ENCODE measurements around the gene PITPNM2. TPM values are rescaled to one million over a fixed set of nuclear protein-coding genes. Genes with fewer than 3 reads are reported as not detected.

The PITPNM2 gene
- total and polyA plus RNA-seq, 2 experiments from 2014 or later = 3.6 to 6.3 TPM

DNA sequence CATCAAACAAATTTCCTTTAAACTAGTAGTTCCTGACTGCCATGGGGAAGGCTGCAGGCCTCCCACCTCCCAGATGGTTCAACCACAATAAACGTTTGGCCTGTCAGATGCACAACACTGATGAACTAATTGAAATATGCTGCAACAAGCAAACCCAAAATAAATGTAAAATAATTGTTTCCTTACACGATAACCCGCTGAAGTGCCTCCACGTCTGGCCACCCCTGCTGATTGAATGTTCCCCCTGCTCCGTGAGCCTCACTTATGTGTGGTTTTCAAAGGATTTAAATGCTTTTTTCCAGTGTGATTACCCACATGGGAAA, 8.4 kb downstream of the PITPNM2 start:
- TF ChIP-seq EZH2phosphoT487 (IDR thresholded peaks at IDR 0.05; ENCODE audit: low read depth, severe bottlenecking, unreplicated experiment) = no peak
- TF ChIP-seq, protein P1, sequence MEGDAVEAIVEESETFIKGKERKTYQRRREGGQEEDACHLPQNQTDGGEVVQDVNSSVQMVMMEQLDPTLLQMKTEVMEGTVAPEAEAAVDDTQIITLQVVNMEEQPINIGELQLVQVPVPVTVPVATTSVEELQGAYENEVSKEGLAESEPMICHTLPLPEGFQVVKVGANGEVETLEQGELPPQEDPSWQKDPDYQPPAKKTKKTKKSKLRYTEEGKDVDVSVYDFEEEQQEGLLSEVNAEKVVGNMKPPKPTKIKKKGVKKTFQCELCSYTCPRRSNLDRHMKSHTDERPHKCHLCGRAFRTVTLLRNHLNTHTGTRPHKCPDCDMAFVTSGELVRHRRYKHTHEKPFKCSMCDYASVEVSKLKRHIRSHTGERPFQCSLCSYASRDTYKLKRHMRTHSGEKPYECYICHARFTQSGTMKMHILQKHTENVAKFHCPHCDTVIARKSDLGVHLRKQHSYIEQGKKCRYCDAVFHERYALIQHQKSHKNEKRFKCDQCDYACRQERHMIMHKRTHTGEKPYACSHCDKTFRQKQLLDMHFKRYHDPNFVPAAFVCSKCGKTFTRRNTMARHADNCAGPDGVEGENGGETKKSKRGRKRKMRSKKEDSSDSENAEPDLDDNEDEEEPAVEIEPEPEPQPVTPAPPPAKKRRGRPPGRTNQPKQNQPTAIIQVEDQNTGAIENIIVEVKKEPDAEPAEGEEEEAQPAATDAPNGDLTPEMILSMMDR (IDR thresholded peaks at IDR 0.05; ENCODE audit: poor library complexity) = no peak
- no peak for TF ChIP-seq EZH2 (IDR thresholded peaks at IDR 0.05; ENCODE audit: borderline replicate concordance)
- H3K4me2 ChIP-seq = peak overlapping the region; percentile 65
- 70% methylated on average over 5 of the region's 5 CpGs for WGBS (ENCODE audit: low lambda C conversion rate, missing lambda C conversion rate)
- H3K27me3 ChIP-seq = no peaks in the 10 kb centered on the region
- no peaks in the 10 kb centered on the region for H3K36me3 ChIP-seq (replicated peaks; ENCODE audit: insufficient read depth, low read depth)
- peaks cover 56% of the 10 kb centered on the region for H3K79me2 ChIP-seq
- no peak overlapping the region for H2AFZ ChIP-seq
- H3K27ac ChIP-seq = peak overlapping the region; percentile 91
- no peaks in the 10 kb centered on the region for H4K20me1 ChIP-seq (ENCODE audit: insufficient read depth, poor library complexity, severe bottlenecking)
- H3K9me3 ChIP-seq (ENCODE audit: low read depth) = no peaks in the 10 kb centered on the region
- H3K4me1 ChIP-seq (ENCODE audit: insufficient read depth) = peaks cover 39% of the 10 kb centered on the region
- H3K4me3 ChIP-seq = no peak overlapping the region
- no peaks in the 10 kb centered on the region for H3K9me2 ChIP-seq (replicated peaks; ENCODE audit: insufficient read depth)
- no peak for DNase-seq (ENCODE audit: low spot score)

DNA sequence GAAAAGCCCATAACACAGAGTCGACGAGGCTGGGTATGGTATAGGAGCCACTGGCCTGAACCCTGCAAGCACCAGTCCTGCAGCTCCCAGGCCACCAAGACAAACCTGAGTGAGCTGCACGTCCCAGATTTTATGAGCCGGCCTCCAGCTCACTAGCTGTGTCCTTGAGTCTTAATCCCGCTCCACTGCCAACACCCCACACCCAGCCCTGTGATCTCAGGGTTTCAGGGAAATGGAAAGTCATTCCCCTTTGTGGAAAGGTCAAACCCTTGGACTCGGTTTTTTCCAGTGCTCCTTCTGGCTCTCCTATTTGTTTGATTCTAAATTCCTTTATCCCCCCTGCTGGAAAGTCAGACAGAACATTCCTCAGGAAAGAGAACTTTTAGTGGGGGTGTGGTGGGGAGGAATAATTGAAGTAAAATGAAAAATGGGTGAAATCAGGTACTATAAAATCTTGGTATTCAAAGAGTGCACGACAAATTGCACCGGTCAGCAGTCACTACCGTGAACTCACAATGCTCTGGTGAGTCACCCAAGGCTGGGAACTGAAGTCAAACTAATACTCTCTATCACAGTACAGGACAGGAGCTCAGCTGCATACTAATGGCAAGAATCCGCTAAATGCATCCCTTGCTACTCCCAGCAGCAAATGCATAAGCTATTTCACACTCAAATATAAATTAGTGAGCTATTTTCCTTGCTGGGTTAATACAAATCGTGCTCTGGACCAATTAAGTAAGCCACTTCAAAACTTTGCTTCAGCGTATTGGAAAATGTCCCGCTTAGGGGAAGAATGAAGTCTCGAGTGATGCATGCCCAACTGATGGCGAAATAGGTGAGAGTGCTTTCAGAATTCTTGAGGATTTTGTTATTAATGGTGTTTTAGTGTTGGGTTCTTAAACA, 9.0 kb downstream of the PITPNM2 start:
- peak overlapping the region; percentile 91 for H3K27ac ChIP-seq
- TF ChIP-seq EZH2 (IDR thresholded peaks at IDR 0.05; ENCODE audit: borderline replicate concordance) (no peak), EZH2phosphoT487 (IDR thresholded peaks at IDR 0.05; ENCODE audit: low read depth, severe bottlenecking, unreplicated experiment) (no peak)
- TF ChIP-seq, protein P1 (IDR thresholded peaks at IDR 0.05; ENCODE audit: poor library complexity) = no peak
- H3K79me2 ChIP-seq = peaks cover 53% of the 10 kb centered on the region
- no peaks in the 10 kb centered on the region for H3K9me2 ChIP-seq (replicated peaks; ENCODE audit: insufficient read depth)
- no peaks in the 10 kb centered on the region for H3K27me3 ChIP-seq
- H3K4me1 ChIP-seq (ENCODE audit: insufficient read depth) = peaks cover 39% of the 10 kb centered on the region
- no peak overlapping the region for H2AFZ ChIP-seq
- no peaks in the 10 kb centered on the region for H4K20me1 ChIP-seq (ENCODE audit: insufficient read depth, poor library complexity, severe bottlenecking)
- H3K4me3 ChIP-seq = no peak overlapping the region
- no peaks in the 10 kb centered on the region for H3K9me3 ChIP-seq (ENCODE audit: low read depth)
- 44% methylated on average over 15 of the region's 15 CpGs for WGBS (ENCODE audit: low lambda C conversion rate, missing lambda C conversion rate)
- DNase-seq (ENCODE audit: low spot score) = peak; percentile 83
- peak overlapping the region; percentile 65 for H3K4me2 ChIP-seq
- H3K36me3 ChIP-seq (replicated peaks; ENCODE audit: insufficient read depth, low read depth) = no peaks in the 10 kb centered on the region

DNA sequence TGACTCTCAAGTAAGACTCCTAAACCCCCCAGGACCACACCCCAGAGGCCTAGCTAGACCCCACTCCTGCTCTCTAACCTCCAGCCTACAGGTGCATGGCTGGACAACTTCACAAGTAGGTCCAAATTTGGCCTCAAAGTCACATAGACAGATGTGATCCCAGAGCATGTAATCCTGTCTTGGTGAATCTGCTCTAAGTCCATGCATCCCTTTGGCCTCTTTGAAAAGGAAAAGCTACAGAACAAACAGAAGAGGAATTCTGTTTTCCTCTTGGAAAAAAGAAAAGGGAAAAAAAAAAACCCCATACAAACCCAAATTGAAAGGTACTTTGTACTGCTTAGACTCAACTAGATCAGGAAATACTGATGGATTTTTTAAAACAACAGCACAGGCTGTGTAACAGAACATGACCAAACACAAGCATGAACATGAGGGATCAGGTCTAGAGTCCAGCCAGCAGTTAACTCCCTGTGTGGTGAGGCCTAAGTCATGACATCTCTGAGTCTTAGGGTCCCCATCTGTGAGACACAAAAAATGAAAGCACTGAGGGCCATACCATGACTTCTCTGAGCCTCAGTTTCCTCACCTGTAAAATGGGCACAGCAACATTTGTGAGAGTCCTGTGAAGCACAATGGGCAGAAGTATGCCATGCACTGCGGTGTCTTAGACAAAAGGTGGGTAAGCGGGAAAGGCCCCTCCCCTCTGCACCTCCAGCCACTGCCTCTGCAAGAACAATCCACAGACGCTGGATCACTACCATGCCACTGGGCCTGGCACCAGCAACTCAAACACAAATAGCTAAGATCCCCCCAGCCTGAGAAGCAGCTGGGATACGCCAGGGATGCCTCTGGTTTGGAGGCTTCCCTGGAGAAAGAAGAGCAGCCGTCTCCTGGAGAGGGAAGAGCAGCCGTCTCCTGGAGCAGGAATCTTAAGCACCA, 9.9 kb downstream of the PITPNM2 start:
- H3K79me2 ChIP-seq = peaks cover 49% of the 10 kb centered on the region
- H4K20me1 ChIP-seq (ENCODE audit: insufficient read depth, poor library complexity, severe bottlenecking) = no peaks in the 10 kb centered on the region
- no peaks in the 10 kb centered on the region for H3K27me3 ChIP-seq
- no peaks in the 10 kb centered on the region for H3K36me3 ChIP-seq (replicated peaks; ENCODE audit: insufficient read depth, low read depth)
- H2AFZ ChIP-seq = no peak overlapping the region
- H3K4me1 ChIP-seq (ENCODE audit: insufficient read depth) = peaks cover 39% of the 10 kb centered on the region
- no peak overlapping the region for H3K4me3 ChIP-seq
- H3K9me3 ChIP-seq (ENCODE audit: low read depth) = no peaks in the 10 kb centered on the region
- no peak for DNase-seq (ENCODE audit: low spot score)
- TF ChIP-seq EZH2phosphoT487 (IDR thresholded peaks at IDR 0.05; ENCODE audit: low read depth, severe bottlenecking, unreplicated experiment) = no peak
- TF ChIP-seq, protein P1 (IDR thresholded peaks at IDR 0.05; ENCODE audit: poor library complexity) = no peak
- no peak for TF ChIP-seq EZH2 (IDR thresholded peaks at IDR 0.05; ENCODE audit: borderline replicate concordance)
- H3K27ac ChIP-seq = peak overlapping the region; percentile 91
- 83% methylated on average over 6 of the region's 6 CpGs for WGBS (ENCODE audit: low lambda C conversion rate, missing lambda C conversion rate)
- peak overlapping the region; percentile 65 for H3K4me2 ChIP-seq
- H3K9me2 ChIP-seq (replicated peaks; ENCODE audit: insufficient read depth) = no peaks in the 10 kb centered on the region

All from hepatocyte (in vitro differentiated cells).